Testis (tissue), 2 donors: ENCODE data around the gene ACAD11.

Experiments
- POLR2A ChIP-seq: fragments of 450-650 bp; IDR thresholded peaks from one replicate; pipeline ENCODE4 v1.6.1; 2017; ENCODE audit warnings: antibody characterized with exemption, mild to moderate bottlenecking, moderate library complexity
- TF ChIP-seq, protein P1 (sequence below), 3 experiments: fragments of 450-650 bp in 2 of 3; fragments of 200-600 bp in 1 of 3; sonication (generic) in 1 of 3; IDR thresholded peaks; one replicate each; pipeline ENCODE4 v1.5.1; 2016 to 2019; ENCODE audit warnings: antibody characterized with exemption in 3 of 3, mild to moderate bottlenecking in 2 of 3, moderate library complexity in 1 of 3

DNA sequence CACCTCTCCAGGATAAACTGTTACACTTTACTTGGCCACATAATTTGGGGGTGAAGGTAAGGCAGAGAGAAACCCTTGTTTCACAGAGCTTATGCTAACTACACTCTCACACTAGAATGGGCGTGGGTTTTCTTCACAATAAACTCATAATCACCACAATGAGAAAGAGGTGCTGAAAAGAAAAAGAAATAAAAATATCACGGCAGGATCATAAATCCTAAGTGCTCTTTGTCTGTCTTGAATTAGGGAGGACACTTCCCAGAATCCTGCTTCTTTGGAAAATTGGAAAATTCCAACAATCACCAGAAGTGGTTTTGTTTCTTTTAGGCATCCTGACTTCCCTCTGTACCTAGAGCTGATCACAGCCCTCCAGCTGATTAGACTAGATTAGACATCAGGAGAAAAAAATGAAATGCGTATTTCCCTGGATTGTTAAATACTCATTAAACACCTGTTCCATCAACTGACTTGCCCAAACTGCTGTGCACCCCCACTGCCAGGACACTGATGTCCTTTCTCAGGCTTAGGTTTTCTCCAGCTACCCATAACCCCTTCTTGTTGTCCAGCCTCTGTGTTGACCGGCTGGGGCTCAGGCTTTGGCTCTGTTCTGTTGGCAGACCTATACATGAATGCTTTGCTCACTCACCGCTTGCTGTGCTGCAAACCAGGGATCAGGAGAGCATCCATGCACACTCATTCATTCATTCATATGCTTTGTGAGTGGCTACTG, 104.1 kb downstream of the ACAD11 start:
- TF ChIP-seq, protein P1, sequence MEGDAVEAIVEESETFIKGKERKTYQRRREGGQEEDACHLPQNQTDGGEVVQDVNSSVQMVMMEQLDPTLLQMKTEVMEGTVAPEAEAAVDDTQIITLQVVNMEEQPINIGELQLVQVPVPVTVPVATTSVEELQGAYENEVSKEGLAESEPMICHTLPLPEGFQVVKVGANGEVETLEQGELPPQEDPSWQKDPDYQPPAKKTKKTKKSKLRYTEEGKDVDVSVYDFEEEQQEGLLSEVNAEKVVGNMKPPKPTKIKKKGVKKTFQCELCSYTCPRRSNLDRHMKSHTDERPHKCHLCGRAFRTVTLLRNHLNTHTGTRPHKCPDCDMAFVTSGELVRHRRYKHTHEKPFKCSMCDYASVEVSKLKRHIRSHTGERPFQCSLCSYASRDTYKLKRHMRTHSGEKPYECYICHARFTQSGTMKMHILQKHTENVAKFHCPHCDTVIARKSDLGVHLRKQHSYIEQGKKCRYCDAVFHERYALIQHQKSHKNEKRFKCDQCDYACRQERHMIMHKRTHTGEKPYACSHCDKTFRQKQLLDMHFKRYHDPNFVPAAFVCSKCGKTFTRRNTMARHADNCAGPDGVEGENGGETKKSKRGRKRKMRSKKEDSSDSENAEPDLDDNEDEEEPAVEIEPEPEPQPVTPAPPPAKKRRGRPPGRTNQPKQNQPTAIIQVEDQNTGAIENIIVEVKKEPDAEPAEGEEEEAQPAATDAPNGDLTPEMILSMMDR (IDR thresholded peaks at IDR 0.05), result no peak
- no peak for TF ChIP-seq POLR2A
